HUDEP-2 (cell line): ENCODE results near the gene TRIM41.

Experiments used
- DNase-seq, 76 experiments: peaks; one replicate each; lab custom pipeline; 2025; ENCODE audit not compliant: unreplicated experiment in 76 of 76; lab: John Stamatoyannopoulos, UW

Gene TRIM41

GRCh38 chr5:181192337-181193046 lies 30.6 kb upstream of the TRIM41 start:
- DNase-seq, result no peak

GRCh38 chr5:181193656-181194055 lies 29.4 kb upstream of the TRIM41 start:
- DNase-seq, result no peak

- DNase-seq, result no peak
Observed at GRCh38 chr5:181194489-181195248, 28.4 kb upstream of the TRIM41 start.

GRCh38 chr5:181195249-181195761 lies 27.8 kb upstream of the TRIM41 start:
- no peak for DNase-seq

GRCh38 chr5:181197326-181197951 lies 25.6 kb upstream of the TRIM41 start:
- no peak for DNase-seq

GRCh38 chr5:181198106-181198685 lies 24.9 kb upstream of the TRIM41 start:
- DNase-seq, result no peak

- no peak for DNase-seq
Observed at GRCh38 chr5:181198905-181199519, 24.1 kb upstream of the TRIM41 start.

- no peak for DNase-seq
Observed at GRCh38 chr5:181199881-181200638, 23.0 kb upstream of the TRIM41 start.

GRCh38 chr5:181200816-181201215 lies 22.3 kb upstream of the TRIM41 start:
- no peak for DNase-seq

GRCh38 chr5:181203093-181203711 lies 19.9 kb upstream of the TRIM41 start:
- DNase-seq, result no peak

- DNase-seq, result no peak
Observed at GRCh38 chr5:181203777-181204112, 19.3 kb upstream of the TRIM41 start.

GRCh38 chr5:181204113-181204825 lies 18.8 kb upstream of the TRIM41 start:
- DNase-seq, result no peak

GRCh38 chr5:181204826-181205760 lies 18.0 kb upstream of the TRIM41 start, which contains the start of gene TRIM7:
TSS of gene TRIM7 (minus strand) at chr5:181205196. CDS start at chr5:181205110, 86 bp downstream.
- DNase-seq, result no peak

- DNase-seq, result no peak
Observed at GRCh38 chr5:181205761-181206649, 17.1 kb upstream of the TRIM41 start.

- DNase-seq, result no peak
Observed at GRCh38 chr5:181207214-181207959, 15.7 kb upstream of the TRIM41 start.

GRCh38 chr5:181207960-181208253 lies 15.2 kb upstream of the TRIM41 start:
- DNase-seq, result no peak
